Measurements from ENCODE around the gene OR4A16.

The OR4A16 gene, protein sequence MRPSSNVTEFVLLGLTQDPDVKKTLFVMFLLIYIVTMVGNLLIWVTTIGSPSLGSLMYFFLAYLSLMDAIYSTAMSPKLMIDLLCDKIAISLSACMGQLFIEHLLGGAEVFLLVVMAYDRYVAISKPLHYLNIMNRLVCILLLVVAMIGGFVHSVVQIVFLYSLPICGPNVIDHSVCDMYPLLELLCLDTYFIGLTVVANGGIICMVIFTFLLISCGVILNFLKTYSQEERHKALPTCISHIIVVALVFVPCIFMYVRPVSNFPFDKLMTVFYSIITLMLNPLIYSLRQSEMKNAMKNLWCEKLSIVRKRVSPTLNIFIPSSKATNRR

DNA sequence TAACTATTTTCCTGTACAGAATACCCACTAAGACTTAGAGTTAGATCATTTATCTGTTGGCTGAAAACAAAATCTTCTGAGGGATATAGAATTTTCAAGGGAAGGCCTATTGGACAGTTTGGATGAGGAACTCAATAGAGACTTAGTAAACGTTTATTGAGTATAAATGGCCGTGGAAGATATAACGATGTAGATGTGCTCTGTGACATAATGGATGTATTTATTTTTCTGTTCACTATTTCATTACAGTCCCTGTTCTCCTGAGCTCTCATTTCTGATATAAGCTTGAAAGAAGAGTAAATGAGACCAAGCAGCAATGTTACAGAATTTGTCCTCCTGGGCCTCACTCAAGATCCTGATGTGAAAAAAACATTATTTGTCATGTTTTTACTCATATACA, at the start of gene OR4A16:
Gene OR4A16, plus strand, starts transcription at position 301 of the 400 bp plus-strand sequence. Its CDS starts 0 bp downstream, at position 301.
- no peak for DNase-seq (ENCODE audit: low read depth in 2 of 2)

DNA sequence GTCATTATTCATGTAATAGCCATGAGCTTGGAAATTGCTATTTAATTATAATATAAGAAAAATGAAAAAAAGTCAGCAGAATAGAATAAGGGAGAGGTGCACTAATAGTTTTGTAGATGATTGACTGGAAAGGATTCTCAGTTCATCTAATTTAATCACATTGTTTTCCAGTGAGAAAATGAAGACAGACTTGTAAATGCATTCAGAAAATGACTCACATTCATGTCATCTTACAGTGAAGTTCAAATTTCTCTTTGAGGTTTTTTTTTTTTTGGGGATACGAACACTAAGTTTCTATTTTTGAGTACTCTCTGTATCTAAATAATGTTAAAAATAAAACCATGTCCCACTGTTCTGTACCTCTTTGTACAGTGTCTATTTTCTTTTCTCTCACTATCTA, 18.5 kb upstream of the OR4A16 start:
- DNase-seq (ENCODE audit: low read depth in 2 of 2) = no peak

DNA sequence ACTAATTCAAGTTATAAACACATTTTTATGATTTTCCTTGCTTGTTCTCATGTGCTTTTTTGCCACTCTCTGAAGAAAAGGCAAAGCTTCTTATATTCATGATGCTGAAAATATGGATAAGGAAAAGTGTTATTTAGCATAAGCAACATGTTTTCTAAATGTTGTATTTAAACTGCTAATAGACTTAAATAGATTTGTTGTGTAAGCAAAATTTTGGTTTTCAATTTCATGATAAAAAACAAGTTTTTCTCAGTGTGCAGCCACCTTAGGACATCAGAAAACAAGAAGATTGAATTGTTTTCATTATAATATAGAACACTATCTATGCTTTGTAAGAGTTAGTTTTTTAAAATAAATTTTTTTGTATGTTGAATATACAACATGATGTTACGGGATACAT, 2.3 kb downstream of the OR4A16 start:
- no peak for DNase-seq (ENCODE audit: low read depth in 2 of 2)

DNA sequence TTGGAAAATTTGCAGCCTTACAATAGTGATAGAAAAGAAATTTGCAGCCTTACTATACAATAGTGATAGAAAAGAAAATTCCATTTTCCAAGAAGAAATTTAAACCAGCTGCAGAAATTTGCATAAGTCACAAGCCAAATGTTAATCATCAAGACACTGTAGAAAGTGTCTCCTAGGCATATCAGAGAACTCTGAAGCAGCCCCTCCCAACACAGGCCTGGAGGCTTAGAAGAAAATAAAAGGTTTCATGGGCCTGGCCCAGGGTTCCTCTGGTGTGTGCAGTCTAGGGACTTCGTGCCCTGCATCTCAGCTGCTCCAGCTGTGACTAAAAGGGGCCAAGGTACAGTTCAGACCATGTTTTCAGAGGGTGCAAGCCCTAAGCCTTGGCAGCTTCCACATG, 6.0 kb downstream of the OR4A16 start:
- DNase-seq (ENCODE audit: low read depth in 2 of 2) = no peak

DNA sequence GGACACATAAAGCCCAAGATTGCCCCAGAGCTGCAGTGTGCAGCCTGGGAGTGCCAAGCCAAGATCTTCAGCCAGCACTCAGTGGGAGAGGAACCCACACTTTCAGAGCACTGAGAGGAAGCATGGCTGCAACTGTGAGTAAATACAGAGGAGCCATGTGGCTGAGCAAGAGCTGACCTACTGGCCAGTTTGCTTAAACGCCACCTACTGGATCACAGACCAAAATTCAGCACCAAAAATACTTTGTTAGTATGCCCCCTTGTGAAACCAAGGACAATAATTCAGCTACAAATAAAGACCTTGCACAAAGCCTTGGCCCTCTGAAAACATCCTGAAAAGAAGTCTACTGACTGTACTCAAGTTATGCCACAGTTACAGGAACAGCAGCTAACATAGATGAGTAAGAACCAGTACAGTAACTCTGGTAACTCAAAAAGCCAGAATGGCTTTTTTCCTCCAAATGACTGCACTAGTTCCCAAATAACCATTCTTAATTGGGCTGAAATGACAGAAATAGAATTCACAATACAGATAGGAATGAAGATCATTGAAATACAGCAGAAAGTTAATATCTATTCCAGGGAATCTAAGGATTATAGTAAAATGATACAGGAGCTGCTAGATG, 14.7 kb downstream of the OR4A16 start:
- DNase-seq (ENCODE audit: low read depth in 2 of 2) = no peak

DNA sequence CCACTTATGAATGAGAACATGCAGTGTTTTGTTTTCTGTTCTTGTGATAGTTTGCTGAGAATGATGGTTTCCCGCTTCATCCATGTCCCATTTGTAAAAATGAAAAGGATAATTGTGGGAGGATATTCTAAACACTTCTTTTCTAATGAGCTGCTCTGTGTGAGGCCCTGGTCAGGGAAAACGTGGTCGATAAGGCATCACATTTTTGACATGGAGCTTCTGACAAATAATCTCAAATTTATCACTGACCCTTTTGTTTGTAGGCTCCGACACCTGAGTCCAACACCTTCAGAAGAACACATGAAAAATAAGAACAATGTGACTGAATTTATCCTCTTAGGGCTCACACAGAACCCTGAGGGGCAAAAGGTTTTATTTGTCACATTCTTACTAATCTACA, 24.7 kb downstream of the OR4A16 start, which contains the start of gene OR4A15:
Gene OR4A15, plus strand, starts transcription at position 301 of the 400 bp plus-strand sequence. Its CDS starts 0 bp downstream, at position 301.
- DNase-seq (ENCODE audit: low read depth in 2 of 2) = no peak
